K562 (cell line): Measurements from ENCODE around the gene MKNK2. TPM values are rescaled to one million over a fixed set of nuclear protein-coding genes. Genes with fewer than 3 reads are reported as not detected.
A peak's percentile ranks its signal among the peaks of the same experiment; 100 is the strongest.

Experiments
- CBX2 ChIP-seq: fragments of 200-600 bp; sonication (generic); IDR thresholded peaks from one replicate; pipeline ENCODE4 v1.6.1; 2012; ENCODE audit warnings: mild to moderate bottlenecking, low read length, inconsistent platforms; ENCODE audit not compliant: insufficient read depth, poor library complexity, severe bottlenecking
- PHB2 ChIP-seq: fragments of 450-650 bp; IDR thresholded peaks from 2 replicates; pipeline ENCODE4 v1.6.1; 2017; ENCODE audit warnings: low read depth
- RCOR1 ChIP-seq, 2 experiments: IDR thresholded peaks; 2 replicates each; pipeline ENCODE4 v1.6.1; 2012; ENCODE audit warnings: low read depth in 2 of 2, low read length in 2 of 2, borderline replicate concordance in 1 of 2, improper control_type of control experiment in 1 of 2
- ZNF165 ChIP-seq: fragments of 250-450 bp; sonication (Bioruptor Pico); IDR thresholded peaks from 2 replicates; pipeline ENCODE4 v1.4.0; 2020; ENCODE audit warnings: borderline replicate concordance
- polyA plus RNA-seq, 8 experiments: library from polyadenylated mRNA; depleted of rRNA in 4 of 8; stranded (reverse) in 5 of 8; unstranded in 3 of 8; fragments of >200 nt; fragmentation: Nextera tagmentation in 2 of 8; fragmentation: Illumina TruSeq in 1 of 8; extraction: Ambion mirVana in 2 of 8; extraction: Trizol in 1 of 8; gene quantifications; 2 replicates each; pipeline versions ENCODE4 v1.2.1 to v1.2.3, GENCODE V29; 2011 to 2014; ENCODE audit warnings: inconsistent platforms in 1 of 8, missing spikeins in 1 of 8
- total RNA-seq, 7 experiments: library from RNA; depleted of rRNA in 6 of 7; stranded (reverse); fragments of >200 nt in 6 of 7; fragmentation: Illumina TruSeq in 2 of 7; extraction: Trizol in 2 of 7; gene quantifications; 2 replicates each; pipeline versions ENCODE4 v1.2.1 to v1.2.3, GENCODE V29; 2011 to 2021; ENCODE audit warnings: low replicate concordance in 1 of 7
- TF ChIP-seq, protein P1 (sequence below): sonication (generic); formaldehyde crosslinking; IDR thresholded peaks from 2 replicates; pipeline ENCODE4 v1.8.1; 2023; ENCODE audit warnings: mild to moderate bottlenecking, missing genetic modification reagents
- TF ChIP-seq, protein P2 (sequence below): fragments of 450-650 bp; conservative IDR thresholded peaks from 2 replicates; pipeline ENCODE4 v1.6.1; 2016; ENCODE audit warnings: missing genetic modification characterization, low read depth, mild to moderate bottlenecking, missing compliant biosample characterization, moderate library complexity
- TF ChIP-seq, protein P3 (sequence below), 2 experiments: fragments of 450-650 bp; conservative IDR thresholded peaks; 2 replicates each; pipeline ENCODE4 v1.6.1; 2017; ENCODE audit warnings: mild to moderate bottlenecking in 2 of 2, moderate library complexity in 2 of 2
- TF ChIP-seq, protein P4 (sequence below): sonication (generic); formaldehyde crosslinking; IDR thresholded peaks from 2 replicates; pipeline ENCODE4 v1.8.0; 2022; ENCODE audit warnings: mild to moderate bottlenecking, missing genetic modification reagents
- TF ChIP-seq, protein P5 (sequence below): fragments of 450-650 bp; IDR thresholded peaks from 2 replicates; pipeline ENCODE4 v1.6.1; 2017; ENCODE audit warnings: antibody characterized with exemption, mild to moderate bottlenecking
- TF ChIP-seq, protein P6 (sequence below): sonication (generic); formaldehyde crosslinking; IDR thresholded peaks from 2 replicates; pipeline ENCODE4 v1.8.1; 2023; ENCODE audit warnings: mild to moderate bottlenecking, missing genetic modification reagents

The MKNK2 gene
- total and polyA plus RNA-seq, 9 of the 15 experiments (the other 6 are each of a cell fraction or from before 2014, with no cell fraction given) = 5.1 to 191 (median 51.9) TPM

DNA sequence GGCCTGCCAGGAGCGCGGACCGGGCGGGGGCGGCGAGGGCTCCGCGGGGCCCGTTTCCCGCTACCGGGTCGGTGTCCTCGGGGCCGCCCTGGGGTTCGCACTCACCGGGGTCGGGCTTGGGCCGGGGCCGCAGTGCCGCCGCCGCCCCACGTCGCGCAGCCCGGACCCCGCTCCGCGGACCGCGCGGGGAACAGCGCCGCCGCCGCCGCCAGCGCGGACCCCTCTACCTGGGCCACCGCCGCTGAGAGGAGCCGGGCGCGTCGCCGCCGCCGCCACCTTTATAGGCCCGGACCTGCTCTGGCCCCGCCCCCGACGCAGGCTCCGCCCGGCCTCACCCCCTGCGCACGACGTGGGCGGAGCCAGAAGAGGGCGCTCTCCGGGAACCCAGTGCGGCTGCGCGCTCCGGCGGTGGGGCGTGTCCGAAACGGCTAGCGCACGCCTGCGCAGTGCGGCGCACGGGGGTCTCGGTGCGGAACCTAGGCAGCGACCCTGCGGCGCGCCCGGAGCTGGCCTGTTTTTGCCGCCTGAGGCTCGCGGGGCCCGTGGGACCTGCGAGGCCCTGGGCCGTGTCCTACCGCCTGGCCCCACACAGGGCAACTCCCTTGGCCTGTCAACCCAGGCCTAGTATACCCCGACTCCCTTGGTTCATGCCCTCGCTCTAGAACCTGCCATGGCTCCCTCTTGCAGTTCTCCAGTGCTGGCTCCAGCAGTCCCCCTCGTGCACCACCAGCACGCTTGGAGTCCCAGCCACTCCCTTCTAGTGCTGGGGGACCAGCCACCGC lies at the start of gene MKNK2 (continued):
- TF ChIP-seq, protein P1, sequence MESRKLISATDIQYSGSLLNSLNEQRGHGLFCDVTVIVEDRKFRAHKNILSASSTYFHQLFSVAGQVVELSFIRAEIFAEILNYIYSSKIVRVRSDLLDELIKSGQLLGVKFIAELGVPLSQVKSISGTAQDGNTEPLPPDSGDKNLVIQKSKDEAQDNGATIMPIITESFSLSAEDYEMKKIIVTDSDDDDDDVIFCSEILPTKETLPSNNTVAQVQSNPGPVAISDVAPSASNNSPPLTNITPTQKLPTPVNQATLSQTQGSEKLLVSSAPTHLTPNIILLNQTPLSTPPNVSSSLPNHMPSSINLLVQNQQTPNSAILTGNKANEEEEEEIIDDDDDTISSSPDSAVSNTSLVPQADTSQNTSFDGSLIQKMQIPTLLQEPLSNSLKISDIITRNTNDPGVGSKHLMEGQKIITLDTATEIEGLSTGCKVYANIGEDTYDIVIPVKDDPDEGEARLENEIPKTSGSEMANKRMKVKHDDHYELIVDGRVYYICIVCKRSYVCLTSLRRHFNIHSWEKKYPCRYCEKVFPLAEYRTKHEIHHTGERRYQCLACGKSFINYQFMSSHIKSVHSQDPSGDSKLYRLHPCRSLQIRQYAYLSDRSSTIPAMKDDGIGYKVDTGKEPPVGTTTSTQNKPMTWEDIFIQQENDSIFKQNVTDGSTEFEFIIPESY = peak; percentile 69
- TF ChIP-seq, protein P2, sequence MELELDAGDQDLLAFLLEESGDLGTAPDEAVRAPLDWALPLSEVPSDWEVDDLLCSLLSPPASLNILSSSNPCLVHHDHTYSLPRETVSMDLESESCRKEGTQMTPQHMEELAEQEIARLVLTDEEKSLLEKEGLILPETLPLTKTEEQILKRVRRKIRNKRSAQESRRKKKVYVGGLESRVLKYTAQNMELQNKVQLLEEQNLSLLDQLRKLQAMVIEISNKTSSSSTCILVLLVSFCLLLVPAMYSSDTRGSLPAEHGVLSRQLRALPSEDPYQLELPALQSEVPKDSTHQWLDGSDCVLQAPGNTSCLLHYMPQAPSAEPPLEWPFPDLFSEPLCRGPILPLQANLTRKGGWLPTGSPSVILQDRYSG = 0 out of 2 replicates have a peak, but pooled peaks have one; percentile 53
- peak; percentile 62 to 78; a peak in 3 of 4 replicates for TF ChIP-seq RCOR1 (IDR thresholded peaks at IDR 0.05; ENCODE audit: borderline replicate concordance in 1 of 2, low read depth in 2 of 2, low read length in 2 of 2)
- no peak for TF ChIP-seq ZNF165 (CRISPR knock-in tag)
- TF ChIP-seq, protein P3, sequence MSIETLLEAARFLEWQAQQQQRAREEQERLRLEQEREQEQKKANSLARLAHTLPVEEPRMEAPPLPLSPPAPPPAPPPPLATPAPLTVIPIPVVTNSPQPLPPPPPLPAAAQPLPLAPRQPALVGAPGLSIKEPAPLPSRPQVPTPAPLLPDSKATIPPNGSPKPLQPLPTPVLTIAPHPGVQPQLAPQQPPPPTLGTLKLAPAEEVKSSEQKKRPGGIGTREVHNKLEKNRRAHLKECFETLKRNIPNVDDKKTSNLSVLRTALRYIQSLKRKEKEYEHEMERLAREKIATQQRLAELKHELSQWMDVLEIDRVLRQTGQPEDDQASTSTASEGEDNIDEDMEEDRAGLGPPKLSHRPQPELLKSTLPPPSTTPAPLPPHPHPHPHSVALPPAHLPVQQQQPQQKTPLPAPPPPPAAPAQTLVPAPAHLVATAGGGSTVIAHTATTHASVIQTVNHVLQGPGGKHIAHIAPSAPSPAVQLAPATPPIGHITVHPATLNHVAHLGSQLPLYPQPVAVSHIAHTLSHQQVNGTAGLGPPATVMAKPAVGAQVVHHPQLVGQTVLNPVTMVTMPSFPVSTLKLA (conservative IDR thresholded peaks at IDR 0.05) = no peak
- TF ChIP-seq, protein P4, sequence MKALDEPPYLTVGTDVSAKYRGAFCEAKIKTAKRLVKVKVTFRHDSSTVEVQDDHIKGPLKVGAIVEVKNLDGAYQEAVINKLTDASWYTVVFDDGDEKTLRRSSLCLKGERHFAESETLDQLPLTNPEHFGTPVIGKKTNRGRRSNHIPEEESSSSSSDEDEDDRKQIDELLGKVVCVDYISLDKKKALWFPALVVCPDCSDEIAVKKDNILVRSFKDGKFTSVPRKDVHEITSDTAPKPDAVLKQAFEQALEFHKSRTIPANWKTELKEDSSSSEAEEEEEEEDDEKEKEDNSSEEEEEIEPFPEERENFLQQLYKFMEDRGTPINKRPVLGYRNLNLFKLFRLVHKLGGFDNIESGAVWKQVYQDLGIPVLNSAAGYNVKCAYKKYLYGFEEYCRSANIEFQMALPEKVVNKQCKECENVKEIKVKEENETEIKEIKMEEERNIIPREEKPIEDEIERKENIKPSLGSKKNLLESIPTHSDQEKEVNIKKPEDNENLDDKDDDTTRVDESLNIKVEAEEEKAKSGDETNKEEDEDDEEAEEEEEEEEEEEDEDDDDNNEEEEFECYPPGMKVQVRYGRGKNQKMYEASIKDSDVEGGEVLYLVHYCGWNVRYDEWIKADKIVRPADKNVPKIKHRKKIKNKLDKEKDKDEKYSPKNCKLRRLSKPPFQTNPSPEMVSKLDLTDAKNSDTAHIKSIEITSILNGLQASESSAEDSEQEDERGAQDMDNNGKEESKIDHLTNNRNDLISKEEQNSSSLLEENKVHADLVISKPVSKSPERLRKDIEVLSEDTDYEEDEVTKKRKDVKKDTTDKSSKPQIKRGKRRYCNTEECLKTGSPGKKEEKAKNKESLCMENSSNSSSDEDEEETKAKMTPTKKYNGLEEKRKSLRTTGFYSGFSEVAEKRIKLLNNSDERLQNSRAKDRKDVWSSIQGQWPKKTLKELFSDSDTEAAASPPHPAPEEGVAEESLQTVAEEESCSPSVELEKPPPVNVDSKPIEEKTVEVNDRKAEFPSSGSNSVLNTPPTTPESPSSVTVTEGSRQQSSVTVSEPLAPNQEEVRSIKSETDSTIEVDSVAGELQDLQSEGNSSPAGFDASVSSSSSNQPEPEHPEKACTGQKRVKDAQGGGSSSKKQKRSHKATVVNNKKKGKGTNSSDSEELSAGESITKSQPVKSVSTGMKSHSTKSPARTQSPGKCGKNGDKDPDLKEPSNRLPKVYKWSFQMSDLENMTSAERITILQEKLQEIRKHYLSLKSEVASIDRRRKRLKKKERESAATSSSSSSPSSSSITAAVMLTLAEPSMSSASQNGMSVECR (CRISPR knock-in tag) = peak; percentile 74
- TF ChIP-seq PHB2 = no peak
- no peak for TF ChIP-seq CBX2
- TF ChIP-seq, protein P5, sequence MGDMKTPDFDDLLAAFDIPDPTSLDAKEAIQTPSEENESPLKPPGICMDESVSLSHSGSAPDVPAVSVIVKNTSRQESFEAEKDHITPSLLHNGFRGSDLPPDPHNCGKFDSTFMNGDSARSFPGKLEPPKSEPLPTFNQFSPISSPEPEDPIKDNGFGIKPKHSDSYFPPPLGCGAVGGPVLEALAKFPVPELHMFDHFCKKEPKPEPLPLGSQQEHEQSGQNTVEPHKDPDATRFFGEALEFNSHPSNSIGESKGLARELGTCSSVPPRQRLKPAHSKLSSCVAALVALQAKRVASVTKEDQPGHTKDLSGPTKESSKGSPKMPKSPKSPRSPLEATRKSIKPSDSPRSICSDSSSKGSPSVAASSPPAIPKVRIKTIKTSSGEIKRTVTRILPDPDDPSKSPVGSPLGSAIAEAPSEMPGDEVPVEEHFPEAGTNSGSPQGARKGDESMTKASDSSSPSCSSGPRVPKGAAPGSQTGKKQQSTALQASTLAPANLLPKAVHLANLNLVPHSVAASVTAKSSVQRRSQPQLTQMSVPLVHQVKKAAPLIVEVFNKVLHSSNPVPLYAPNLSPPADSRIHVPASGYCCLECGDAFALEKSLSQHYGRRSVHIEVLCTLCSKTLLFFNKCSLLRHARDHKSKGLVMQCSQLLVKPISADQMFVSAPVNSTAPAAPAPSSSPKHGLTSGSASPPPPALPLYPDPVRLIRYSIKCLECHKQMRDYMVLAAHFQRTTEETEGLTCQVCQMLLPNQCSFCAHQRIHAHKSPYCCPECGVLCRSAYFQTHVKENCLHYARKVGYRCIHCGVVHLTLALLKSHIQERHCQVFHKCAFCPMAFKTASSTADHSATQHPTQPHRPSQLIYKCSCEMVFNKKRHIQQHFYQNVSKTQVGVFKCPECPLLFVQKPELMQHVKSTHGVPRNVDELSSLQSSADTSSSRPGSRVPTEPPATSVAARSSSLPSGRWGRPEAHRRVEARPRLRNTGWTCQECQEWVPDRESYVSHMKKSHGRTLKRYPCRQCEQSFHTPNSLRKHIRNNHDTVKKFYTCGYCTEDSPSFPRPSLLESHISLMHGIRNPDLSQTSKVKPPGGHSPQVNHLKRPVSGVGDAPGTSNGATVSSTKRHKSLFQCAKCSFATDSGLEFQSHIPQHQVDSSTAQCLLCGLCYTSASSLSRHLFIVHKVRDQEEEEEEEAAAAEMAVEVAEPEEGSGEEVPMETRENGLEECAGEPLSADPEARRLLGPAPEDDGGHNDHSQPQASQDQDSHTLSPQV = peak; percentile 56; the same call in 1 of the 2 replicates
- TF ChIP-seq, protein P6, sequence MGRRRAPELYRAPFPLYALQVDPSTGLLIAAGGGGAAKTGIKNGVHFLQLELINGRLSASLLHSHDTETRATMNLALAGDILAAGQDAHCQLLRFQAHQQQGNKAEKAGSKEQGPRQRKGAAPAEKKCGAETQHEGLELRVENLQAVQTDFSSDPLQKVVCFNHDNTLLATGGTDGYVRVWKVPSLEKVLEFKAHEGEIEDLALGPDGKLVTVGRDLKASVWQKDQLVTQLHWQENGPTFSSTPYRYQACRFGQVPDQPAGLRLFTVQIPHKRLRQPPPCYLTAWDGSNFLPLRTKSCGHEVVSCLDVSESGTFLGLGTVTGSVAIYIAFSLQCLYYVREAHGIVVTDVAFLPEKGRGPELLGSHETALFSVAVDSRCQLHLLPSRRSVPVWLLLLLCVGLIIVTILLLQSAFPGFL = no peak
